HAP-1 (cell line): Measurements from ENCODE around the gene CNRIP1.
"Not testable (repeated sequence)": the region's sequence is repeated elsewhere in the genome, so short reads cannot be mapped to it uniquely, and the experiment has no call there.

Experiments
- DNase-seq, 2 experiments: peaks; one replicate each; pipeline ENCODE4 v3.0.0-alpha.2; 2016 to 2020; ENCODE audit warnings: low spot score in 2 of 2
- H3K27me3 ChIP-seq: fragments of 250-450 bp; sonication (Bioruptor Pico); 2 replicates; pipeline ENCODE4 v1.5.1; 2020; ENCODE audit warnings: low read depth, mild to moderate bottlenecking, moderate library complexity
- H3K36me3 ChIP-seq: fragments of 250-450 bp; sonication (Bioruptor Pico); replicated peaks from 2 replicates; pipeline ENCODE4 v1.5.1; 2020; ENCODE audit warnings: mild to moderate bottlenecking
- H3K4me1 ChIP-seq: fragments of 250-450 bp; sonication (Bioruptor Pico); 2 replicates; pipeline ENCODE4 v1.5.1; 2020; ENCODE audit warnings: mild to moderate bottlenecking
- H3K4me3 ChIP-seq: fragments of 250-450 bp; sonication (Bioruptor Pico); 2 replicates; pipeline ENCODE4 v1.5.1; 2020; ENCODE audit warnings: mild to moderate bottlenecking, moderate library complexity
- H3K9me3 ChIP-seq: fragments of 250-450 bp; sonication (Bioruptor Pico); 2 replicates; pipeline ENCODE4 v1.5.1; 2020; ENCODE audit warnings: mild to moderate bottlenecking, moderate library complexity
- in situ Hi-C: fragments of 300-500 bp; cut with MboI; formaldehyde crosslinking; loops from 3 replicates; pipeline ENCODE4 v1.14.3; 2020; ENCODE audit warnings: low sequenced_read_pairs, inconsistent platforms, mixed read lengths

The CNRIP1 gene

DNA sequence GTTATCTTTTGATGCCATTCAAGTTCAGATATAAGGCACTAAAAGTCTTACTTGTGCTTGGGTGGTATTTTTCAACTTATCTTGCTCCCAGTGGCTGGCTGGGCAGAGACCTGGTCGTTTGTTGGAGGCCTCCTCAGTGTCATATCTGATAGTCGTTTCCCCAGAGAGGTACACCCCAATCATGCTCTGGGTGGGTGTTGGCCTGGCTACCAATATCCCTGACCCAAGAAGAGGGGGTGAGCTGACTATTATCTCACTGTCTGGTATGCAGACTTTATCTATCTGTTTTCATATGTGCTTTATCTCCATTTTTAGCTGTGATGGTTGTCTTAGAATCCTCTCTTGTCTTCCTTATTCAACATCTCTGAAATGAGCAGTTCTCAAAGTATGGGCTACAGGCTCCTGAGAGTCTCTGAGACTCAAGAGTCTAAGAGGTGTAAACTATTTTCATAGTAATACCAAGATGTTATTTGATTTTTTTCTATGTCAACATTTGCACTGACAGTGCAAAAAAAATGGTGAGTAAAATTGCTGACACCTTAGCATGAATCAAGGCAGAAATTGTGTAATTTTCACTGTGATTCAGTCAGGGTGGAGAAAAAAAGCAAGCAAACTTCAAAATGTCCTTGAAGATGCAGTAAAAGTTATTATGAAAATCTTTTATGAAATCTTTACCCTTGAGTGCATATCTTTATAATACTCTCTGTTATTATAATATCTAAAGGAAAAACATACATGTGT lies 33.1 kb upstream of the CNRIP1 start:
- no peak for DNase-seq
- H3K4me1 ChIP-seq = no peaks in the 10 kb centered on the region
- no peaks in the 10 kb centered on the region for H3K36me3 ChIP-seq
- 0 out of 2 replicates have a peak, but pooled peaks cover 10% of the 10 kb centered on the region for H3K27me3 ChIP-seq
- H3K9me3 ChIP-seq = no peaks in the 10 kb centered on the region
- in situ Hi-C loops = no loop called here
- H3K4me3 ChIP-seq = no peak overlapping the region

DNA sequence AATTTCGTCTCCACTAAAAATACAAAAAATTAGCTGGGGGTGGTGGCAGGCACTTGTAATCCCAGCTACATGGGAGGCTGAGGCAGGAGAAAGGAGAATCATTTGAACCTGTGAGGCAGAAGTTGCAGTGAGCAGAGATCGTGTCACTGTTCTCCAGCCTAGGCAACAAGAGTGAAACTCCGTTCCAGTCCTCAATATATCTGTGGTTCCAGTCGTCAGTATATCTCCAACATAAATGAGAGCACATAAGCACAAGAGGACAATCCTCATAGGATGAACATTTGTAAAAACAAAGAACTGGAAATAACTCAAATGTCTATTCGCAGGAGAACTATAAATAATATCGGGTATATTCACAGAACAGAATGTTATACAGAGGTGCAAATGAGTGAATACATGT lies 32.2 kb upstream of the CNRIP1 start:
- DNase-seq = no peak
- Histone ChIP-seq H3K36me3 (no peaks in the 10 kb centered on the region), H3K4me3 (no peak overlapping the region), H3K9me3 (no peaks in the 10 kb centered on the region), H3K4me1 (no peaks in the 10 kb centered on the region), H3K27me3 (0 out of 2 replicates have a peak, but pooled peaks cover 10% of the 10 kb centered on the region)
- in situ Hi-C loops = no loop called here

DNA sequence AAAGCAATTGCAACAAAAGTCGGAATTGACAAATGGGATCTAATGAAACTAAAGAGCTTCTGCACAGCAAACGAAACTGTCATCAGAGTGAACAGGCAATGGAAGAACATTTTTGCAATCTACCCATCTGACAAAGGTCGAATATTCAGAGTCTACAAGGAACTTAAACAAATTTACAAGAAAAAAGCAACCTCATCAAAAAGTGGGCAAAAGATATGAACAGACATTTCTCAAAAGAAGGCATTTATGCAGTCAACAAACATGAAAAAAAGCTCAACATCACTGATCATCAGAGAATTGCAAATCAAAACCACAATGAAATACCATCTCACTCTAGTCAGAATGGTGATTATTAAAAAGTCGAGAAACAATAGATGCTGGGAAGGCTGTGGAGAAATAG lies 29.3 kb upstream of the CNRIP1 start:
- H3K4me1 ChIP-seq, H3K4me3 ChIP-seq, H3K36me3 ChIP-seq, in situ Hi-C loops, H3K9me3 ChIP-seq, DNase-seq: not testable (repeated sequence)
- H3K27me3 ChIP-seq = peaks cover 31% of the 10 kb centered on the region

- H3K4me1 ChIP-seq = no peaks in the 10 kb centered on the region
- no peaks in the 10 kb centered on the region for H3K9me3 ChIP-seq
- DNase-seq = no peak
- H3K4me3 ChIP-seq = no peak overlapping the region
- H3K36me3 ChIP-seq = no peaks in the 10 kb centered on the region
- H3K27me3 ChIP-seq = peaks cover 47% of the 10 kb centered on the region
- in situ Hi-C loops = no loop called here
These were observed 25.6 kb upstream of the CNRIP1 start for GRCh38 chr2:68345129-68345875.

DNA sequence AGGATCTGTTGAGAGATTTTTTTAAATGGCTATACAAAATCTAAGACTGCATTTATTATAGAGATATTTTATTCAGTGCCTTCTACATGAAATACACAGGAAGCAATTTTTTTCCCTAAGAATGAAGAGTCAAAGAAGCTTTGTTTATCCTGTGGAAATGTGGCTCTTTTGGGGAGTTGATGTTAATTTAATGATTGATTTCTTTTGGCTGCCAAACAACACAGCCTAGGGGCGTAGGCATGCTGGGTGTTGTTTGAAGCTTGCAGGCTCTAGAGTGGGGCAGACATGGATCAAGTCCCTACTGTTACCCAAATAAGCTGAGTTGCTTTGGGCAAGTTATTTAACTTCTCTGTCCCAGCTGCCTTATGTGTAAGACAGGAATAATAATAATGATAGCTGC lies 24.3 kb upstream of the CNRIP1 start:
- H3K9me3 ChIP-seq = no peaks in the 10 kb centered on the region
- H3K36me3 ChIP-seq = no peaks in the 10 kb centered on the region
- DNase-seq = no peak

DNA sequence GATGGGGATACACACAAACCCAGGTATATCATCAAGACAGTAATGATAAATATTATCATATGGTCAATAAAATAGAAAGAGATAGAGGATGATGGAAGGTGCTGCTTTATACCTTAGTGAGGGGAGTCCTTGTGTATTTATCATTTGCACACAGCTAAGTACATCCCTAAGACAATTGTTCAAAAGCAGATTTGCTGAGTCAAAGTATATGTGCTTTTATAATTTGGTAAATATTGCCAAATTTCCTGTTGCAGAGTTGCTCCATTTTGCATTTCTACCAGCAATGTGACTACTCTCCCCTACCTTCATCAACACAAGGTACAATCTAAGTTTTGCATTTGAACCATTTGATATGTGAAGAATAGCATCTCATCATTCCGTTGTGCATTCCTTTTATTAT lies 22.7 kb upstream of the CNRIP1 start:
- Histone ChIP-seq H3K9me3 (no peaks in the 10 kb centered on the region), H3K27me3 (peaks cover 45% of the 10 kb centered on the region), H3K4me3 (no peak overlapping the region), H3K36me3 (no peaks in the 10 kb centered on the region), H3K4me1 (no peaks in the 10 kb centered on the region)
- no peak for DNase-seq
- in situ Hi-C loops = no loop called here

More for the DNA sequence above, 24.3 kb upstream of the CNRIP1 start:
- in situ Hi-C loops = no loop called here
- H3K4me3 ChIP-seq = no peak overlapping the region
- no peaks in the 10 kb centered on the region for H3K4me1 ChIP-seq
- H3K27me3 ChIP-seq = peaks cover 47% of the 10 kb centered on the region

GRCh38 chr2:68341583-68341982 lies 21.8 kb upstream of the CNRIP1 start:
- Histone ChIP-seq H3K36me3 (no peaks in the 10 kb centered on the region), H3K4me1 (no peaks in the 10 kb centered on the region), H3K27me3 (peaks cover 44% of the 10 kb centered on the region), H3K9me3 (no peaks in the 10 kb centered on the region), H3K4me3 (no peak overlapping the region)
- no peak for DNase-seq
- in situ Hi-C loops = no loop called here

GRCh38 chr2:68341062-68341329 lies 21.2 kb upstream of the CNRIP1 start:
- Histone ChIP-seq H3K36me3 (no peaks in the 10 kb centered on the region), H3K9me3 (no peaks in the 10 kb centered on the region), H3K4me3 (no peak overlapping the region), H3K4me1 (no peaks in the 10 kb centered on the region), H3K27me3 (peaks cover 38% of the 10 kb centered on the region)
- in situ Hi-C loops = no loop called here
- DNase-seq = no peak

- Histone ChIP-seq H3K4me3 (no peak overlapping the region), H3K27me3 (peaks cover 35% of the 10 kb centered on the region), H3K36me3 (no peaks in the 10 kb centered on the region), H3K4me1 (no peaks in the 10 kb centered on the region), H3K9me3 (no peaks in the 10 kb centered on the region)
- no peak for DNase-seq
- in situ Hi-C loops = no loop called here
These were observed 20.7 kb upstream of the CNRIP1 start for GRCh38 chr2:68340226-68341061.

- Histone ChIP-seq H3K27me3 (peaks cover 7% of the 10 kb centered on the region), H3K36me3 (no peaks in the 10 kb centered on the region), H3K4me3 (no peak overlapping the region), H3K9me3 (no peaks in the 10 kb centered on the region), H3K4me1 (no peaks in the 10 kb centered on the region)
- in situ Hi-C loops = no loop called here
- peak in 1 of 2 experiments; percentile 44 for DNase-seq
These were observed 16.4 kb upstream of the CNRIP1 start for GRCh38 chr2:68336192-68336591.

DNA sequence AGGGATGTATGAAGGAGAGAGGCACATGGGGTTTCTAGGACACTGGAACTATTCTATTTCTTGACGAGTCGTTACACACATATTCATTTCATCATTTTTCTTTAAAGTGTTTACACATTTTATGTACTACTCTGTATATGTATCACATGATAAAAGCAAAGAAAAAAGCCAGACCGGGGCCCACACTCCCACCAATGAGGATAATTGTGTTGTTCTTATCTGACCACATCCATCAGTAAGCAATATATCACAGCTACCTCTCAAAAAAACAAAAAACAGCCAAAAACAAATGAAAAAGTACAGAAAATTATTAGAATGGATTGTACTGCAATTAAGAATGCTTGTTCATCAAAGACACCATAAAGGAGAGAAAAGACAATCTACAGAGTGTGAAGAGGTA lies 14.2 kb upstream of the CNRIP1 start:
- Histone ChIP-seq H3K4me1 (no peaks in the 10 kb centered on the region), H3K36me3 (no peaks in the 10 kb centered on the region), H3K27me3 (no peaks in the 10 kb centered on the region), H3K4me3 (no peak overlapping the region), H3K9me3 (no peaks in the 10 kb centered on the region)
- DNase-seq = no peak
- in situ Hi-C loops = no loop called here

DNA sequence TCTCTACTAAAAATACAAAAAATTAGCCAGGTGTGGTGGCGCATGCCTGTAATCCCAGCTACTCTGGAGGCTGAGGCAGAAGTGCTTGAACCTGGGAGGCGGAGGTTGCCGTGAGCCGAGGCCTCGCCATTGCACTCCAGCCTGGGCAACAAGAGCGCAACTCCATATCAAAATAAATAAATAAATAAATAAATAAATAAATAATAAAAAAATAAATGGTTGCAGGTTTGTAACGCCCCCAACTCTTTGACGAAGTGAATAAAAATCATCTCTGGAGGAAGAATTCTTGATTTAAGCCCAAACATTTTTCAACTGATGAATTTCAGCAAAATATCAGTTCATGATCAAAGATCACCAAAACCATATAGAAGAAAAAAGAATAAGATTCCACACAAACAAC lies 13.3 kb upstream of the CNRIP1 start:
- in situ Hi-C loops = no loop called here
- no peak for DNase-seq

GRCh38 chr2:68330691-68331090 lies 10.9 kb upstream of the CNRIP1 start:
- Histone ChIP-seq H3K36me3 (no peaks in the 10 kb centered on the region), H3K27me3 (peaks cover 2% of the 10 kb centered on the region; the same call in 1 of the 2 replicates), H3K4me3 (no peak overlapping the region), H3K9me3 (no peaks in the 10 kb centered on the region), H3K4me1 (no peaks in the 10 kb centered on the region)
- in situ Hi-C loops = no loop called here
- DNase-seq = no peak

More for the DNA sequence above, 13.3 kb upstream of the CNRIP1 start:
- Histone ChIP-seq H3K4me3 (no peak overlapping the region), H3K27me3 (no peaks in the 10 kb centered on the region), H3K9me3 (no peaks in the 10 kb centered on the region), H3K36me3 (no peaks in the 10 kb centered on the region), H3K4me1 (no peaks in the 10 kb centered on the region)

DNA sequence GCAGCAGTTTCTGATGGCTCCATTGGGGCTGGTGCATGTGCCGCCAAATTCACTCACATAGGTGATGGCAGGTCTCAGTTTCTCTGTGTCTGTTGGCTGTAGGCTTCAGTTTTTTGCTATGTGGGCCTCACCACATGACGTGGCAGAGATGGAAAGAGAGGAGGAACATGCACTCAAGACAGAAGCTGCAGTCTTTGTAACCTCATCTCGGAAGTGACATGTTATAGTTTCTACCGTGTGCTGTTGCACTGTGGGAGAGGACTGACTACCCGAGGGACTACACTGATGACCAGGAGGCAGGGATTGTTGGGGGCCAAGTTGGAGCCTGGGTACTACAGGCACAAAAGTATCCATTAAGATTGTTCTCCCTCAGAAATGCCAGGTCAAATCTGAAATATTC lies 9.2 kb upstream of the CNRIP1 start:
- Histone ChIP-seq H3K27me3 (peaks cover 5% of the 10 kb centered on the region; the same call in 1 of the 2 replicates), H3K36me3 (no peaks in the 10 kb centered on the region), H3K4me1 (no peaks in the 10 kb centered on the region), H3K9me3 (no peaks in the 10 kb centered on the region), H3K4me3 (no peak overlapping the region)
- in situ Hi-C loops = no loop called here
- DNase-seq = no peak
